ENCODE measurements around the gene HNRNPA2B1. TPM values are rescaled to one million over a fixed set of nuclear protein-coding genes. Genes with fewer than 3 reads are reported as not detected.

HNRNPA2B1 gene
- total RNA-seq, 1 experiment from 2014 or later, result 1,101 TPM

- ChIA-PET POLR2A (interaction anchor here (0.6 kb wide), 1 partner anchor 34 kb away, joined by 3 read pairs; no protein-coding TSS in a partner anchor), CTCF (no interaction called here)
- Mint-ChIP-seq H3K27me3 (ENCODE audit: low read depth) (peaks cover 4% of the 10 kb centered on the region), H3K4me1 (peaks cover 25% of the 10 kb centered on the region), H3K9me3 (peaks cover 9% of the 10 kb centered on the region), H3K36me3 (peaks cover 14% of the 10 kb centered on the region), H3K4me3 (no peak overlapping the region), H3K27ac (no peak overlapping the region)
- TF ChIP-seq STAT6 (CRISPR knock-in tag; conservative IDR thresholded peaks at IDR 0.05; ENCODE audit: low read depth), result no peak
- no peak for TF ChIP-seq ZNF416 (CRISPR knock-in tag; IDR thresholded peaks at IDR 0.05)
- no peak for TF ChIP-seq ETV6 (CRISPR knock-in tag; IDR thresholded peaks at IDR 0.05)
- TF ChIP-seq E2F1 (CRISPR knock-in tag; IDR thresholded peaks at IDR 0.05), result no peak
- no peak for TF ChIP-seq PRRX2 (CRISPR knock-in tag; IDR thresholded peaks at IDR 0.05)
- TF ChIP-seq ZNF532 (CRISPR knock-in tag; IDR thresholded peaks at IDR 0.05; ENCODE audit: borderline replicate concordance), result no peak
- TF ChIP-seq CREM (CRISPR knock-in tag; IDR thresholded peaks at IDR 0.05), result no peak
- TF ChIP-seq ZNF425 (CRISPR knock-in tag; conservative IDR thresholded peaks at IDR 0.05), result no peak
- no peak for TF ChIP-seq HMGXB4 (CRISPR knock-in tag; IDR thresholded peaks at IDR 0.05)
- TF ChIP-seq ZNF138 (CRISPR knock-in tag; conservative IDR thresholded peaks at IDR 0.05), result no peak
- TF ChIP-seq JAZF1 (CRISPR knock-in tag; IDR thresholded peaks at IDR 0.05), result no peak
- TF ChIP-seq HMGA2 (CRISPR knock-in tag; IDR thresholded peaks at IDR 0.05), result no peak
- ATAC-seq, result no peak
- DNase-seq (ENCODE audit: low spot score), result no peak
These were observed 53.5 kb downstream of the HNRNPA2B1 start for GRCh38 chr7:26147030-26147429.

GRCh38 chr7:26145238-26145637 is 55.3 kb downstream of the HNRNPA2B1 start:
- H3K27me3 Mint-ChIP-seq (ENCODE audit: low read depth), result peaks cover 4% of the 10 kb centered on the region
- H3K9me3 Mint-ChIP-seq, result peaks cover 9% of the 10 kb centered on the region
- POLR2A ChIA-PET, result no interaction called here
- H3K4me1 Mint-ChIP-seq, result peaks cover 9% of the 10 kb centered on the region
- peaks cover 14% of the 10 kb centered on the region for H3K36me3 Mint-ChIP-seq
- H3K4me3 Mint-ChIP-seq, result no peak overlapping the region
- no peak for ATAC-seq
- no peak for DNase-seq (ENCODE audit: low spot score)
- CTCF ChIA-PET, result no interaction called here
- no peak overlapping the region for H3K27ac Mint-ChIP-seq
- TF ChIP-seq ETV6 (CRISPR knock-in tag; IDR thresholded peaks at IDR 0.05) (no peak), ZSCAN18 (CRISPR knock-in tag; IDR thresholded peaks at IDR 0.05) (no peak), ZNF425 (CRISPR knock-in tag; conservative IDR thresholded peaks at IDR 0.05) (no peak), FOXK1 (CRISPR knock-in tag; IDR thresholded peaks at IDR 0.05) (no peak)
